Measurements from ENCODE around the gene SOX5. TPM values are rescaled to one million over a fixed set of nuclear protein-coding genes. Genes with fewer than 3 reads are reported as not detected.

Gene SOX5
- total and polyA plus RNA-seq, 2 experiments from 2014 or later: 14.8 to 26.4 TPM

GRCh38 chr12:23950775-23951451, 1.4 kb upstream of the SOX5 start:
- no peaks in the 10 kb centered on the region for H3K79me2 ChIP-seq
- peak; percentile 22 for DNase-seq (ENCODE audit: low spot score)
- no peaks in the 10 kb centered on the region for H3K9me3 ChIP-seq (ENCODE audit: low read depth)
- TF ChIP-seq EZH2phosphoT487 (IDR thresholded peaks at IDR 0.05; ENCODE audit: low read depth, severe bottlenecking, unreplicated experiment): no peak
- no peak for TF ChIP-seq CTCF (IDR thresholded peaks at IDR 0.05; ENCODE audit: poor library complexity)
- no peak for TF ChIP-seq EZH2 (IDR thresholded peaks at IDR 0.05; ENCODE audit: borderline replicate concordance)
- peak overlapping the region; percentile 84 for H3K4me2 ChIP-seq
- H3K9me2 ChIP-seq (replicated peaks; ENCODE audit: insufficient read depth): no peaks in the 10 kb centered on the region
- H3K36me3 ChIP-seq (replicated peaks; ENCODE audit: insufficient read depth, low read depth): no peaks in the 10 kb centered on the region
- peak overlapping the region; percentile 75 for H2AFZ ChIP-seq
- no peaks in the 10 kb centered on the region for H3K27me3 ChIP-seq
- no peaks in the 10 kb centered on the region for H4K20me1 ChIP-seq (ENCODE audit: insufficient read depth, poor library complexity, severe bottlenecking)
- H3K4me3 ChIP-seq: peak overlapping the region; percentile 41
- WGBS (ENCODE audit: low lambda C conversion rate, missing lambda C conversion rate): 9% methylated on average over 11 of the region's 11 CpGs
- H3K4me1 ChIP-seq (ENCODE audit: insufficient read depth): no peaks in the 10 kb centered on the region
- peak overlapping the region; percentile 27 for H3K27ac ChIP-seq

DNA sequence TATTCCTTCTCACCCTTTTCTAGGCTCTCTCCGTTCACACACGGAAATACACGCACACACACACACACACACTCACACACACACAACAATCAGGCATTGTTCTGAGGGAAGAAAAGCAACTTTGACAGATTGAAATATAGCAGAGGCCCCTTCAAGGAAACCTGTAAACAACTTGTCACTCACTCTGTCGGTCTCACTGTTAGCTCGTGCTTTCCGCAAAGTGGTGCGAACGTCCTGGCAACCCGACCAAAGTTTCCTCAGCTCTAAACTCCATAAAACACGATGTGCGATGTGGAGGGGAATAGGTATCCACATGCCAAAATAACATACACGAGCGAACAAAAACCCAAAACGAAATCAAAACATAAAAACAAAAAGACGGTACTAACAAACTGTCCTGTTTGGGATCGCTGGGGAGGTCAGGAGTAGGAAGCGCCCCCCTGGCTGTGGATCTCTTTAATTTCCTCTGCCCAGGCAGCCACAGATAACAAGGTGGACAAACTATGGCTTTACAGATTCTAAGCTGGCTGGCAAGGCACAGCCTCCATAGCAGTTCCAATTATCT, 822 bp upstream of the SOX5 start:
- H3K4me2 ChIP-seq: peak overlapping the region; percentile 84
- TF ChIP-seq EZH2phosphoT487 (IDR thresholded peaks at IDR 0.05; ENCODE audit: low read depth, severe bottlenecking, unreplicated experiment) (no peak), CTCF (IDR thresholded peaks at IDR 0.05; ENCODE audit: poor library complexity) (no peak), EZH2 (IDR thresholded peaks at IDR 0.05; ENCODE audit: borderline replicate concordance) (no peak)
- H2AFZ ChIP-seq: peak overlapping the region; percentile 75
- H3K9me2 ChIP-seq (replicated peaks; ENCODE audit: insufficient read depth): no peaks in the 10 kb centered on the region
- peak overlapping the region; percentile 27 for H3K27ac ChIP-seq
- 1% methylated on average over 17 of the region's 17 CpGs for WGBS (ENCODE audit: low lambda C conversion rate, missing lambda C conversion rate)
- H4K20me1 ChIP-seq (ENCODE audit: insufficient read depth, poor library complexity, severe bottlenecking): no peaks in the 10 kb centered on the region
- DNase-seq (ENCODE audit: low spot score): peak; percentile 10
- no peaks in the 10 kb centered on the region for H3K36me3 ChIP-seq (replicated peaks; ENCODE audit: insufficient read depth, low read depth)
- no peaks in the 10 kb centered on the region for H3K9me3 ChIP-seq (ENCODE audit: low read depth)
- no peaks in the 10 kb centered on the region for H3K27me3 ChIP-seq
- peak overlapping the region; percentile 41 for H3K4me3 ChIP-seq
- no peaks in the 10 kb centered on the region for H3K4me1 ChIP-seq (ENCODE audit: insufficient read depth)
- no peaks in the 10 kb centered on the region for H3K79me2 ChIP-seq

DNA sequence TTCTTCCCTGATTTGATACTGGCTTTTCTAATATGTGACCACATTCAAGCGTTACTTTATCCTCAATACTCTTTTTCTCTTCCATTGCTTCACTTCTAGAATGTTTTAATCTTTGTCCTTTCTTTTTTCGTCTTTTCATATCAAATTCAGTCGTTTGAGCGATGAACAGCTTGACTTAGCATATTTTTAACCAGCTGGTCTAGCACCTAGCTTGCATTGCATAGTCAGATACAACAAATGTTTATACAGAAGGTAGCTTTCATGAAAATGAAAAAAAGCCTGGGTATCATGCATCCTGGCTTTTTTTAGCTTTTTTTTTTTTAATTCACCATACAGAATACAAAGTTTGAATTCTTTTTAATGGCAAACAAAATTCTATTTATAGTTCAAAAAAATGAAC, 1.2 kb downstream of the SOX5 start:
- no peak for DNase-seq (ENCODE audit: low spot score)
- H3K4me1 ChIP-seq (ENCODE audit: insufficient read depth): no peaks in the 10 kb centered on the region
- H3K79me2 ChIP-seq: no peaks in the 10 kb centered on the region
- H3K9me2 ChIP-seq (replicated peaks; ENCODE audit: insufficient read depth): no peaks in the 10 kb centered on the region
- TF ChIP-seq EZH2 (IDR thresholded peaks at IDR 0.05; ENCODE audit: borderline replicate concordance) (no peak), EZH2phosphoT487 (IDR thresholded peaks at IDR 0.05; ENCODE audit: low read depth, severe bottlenecking, unreplicated experiment) (no peak), CTCF (IDR thresholded peaks at IDR 0.05; ENCODE audit: poor library complexity) (no peak)
- 72% methylated on average over 4 of the region's 4 CpGs for WGBS (ENCODE audit: low lambda C conversion rate, missing lambda C conversion rate)
- no peaks in the 10 kb centered on the region for H3K9me3 ChIP-seq (ENCODE audit: low read depth)
- no peaks in the 10 kb centered on the region for H3K36me3 ChIP-seq (replicated peaks; ENCODE audit: insufficient read depth, low read depth)
- no peak overlapping the region for H3K27ac ChIP-seq
- no peaks in the 10 kb centered on the region for H4K20me1 ChIP-seq (ENCODE audit: insufficient read depth, poor library complexity, severe bottlenecking)
- peak overlapping the region; percentile 3 for H3K4me3 ChIP-seq
- no peaks in the 10 kb centered on the region for H3K27me3 ChIP-seq
- no peak overlapping the region for H2AFZ ChIP-seq
- H3K4me2 ChIP-seq: peak overlapping the region; percentile 84

Data from hepatocyte (in vitro differentiated cells).